Right atrium auricular region (tissue), 2 donors: ENCODE results near the gene FBXO31. TPM values are rescaled to one million over a fixed set of nuclear protein-coding genes. Genes with fewer than 3 reads are reported as not detected.

Experiments
- DNase-seq: peaks from one replicate; pipeline ENCODE4 v3.0.0-alpha.2; 2019; ENCODE audit warnings: low spot score
- H3K27ac ChIP-seq, 2 donors: fragments of 200-600 bp; sonication (generic); 1 replicate in 1 of 2; 2 replicates in 1 of 2; pipeline ENCODE4 v1.5.1; 2016 to 2019
- H3K27me3 ChIP-seq, 2 donors: fragments of 200-600 bp; sonication (generic); one replicate each; pipeline versions ENCODE4 v1.5.1 to v1.6.0; 2017 to 2019
- H3K36me3 ChIP-seq: fragments of 200-600 bp; sonication (generic); one replicate; pipeline ENCODE4 v1.5.1; 2016
- H3K4me1 ChIP-seq, 2 donors: fragments of 200-600 bp; sonication (generic); one replicate each; pipeline versions ENCODE4 v1.5.1 to v1.6.0; 2017 to 2019
- H3K4me3 ChIP-seq, 2 donors: fragments of 200-600 bp; sonication (generic); 1 replicate in 1 of 2; 2 replicates in 1 of 2; pipeline ENCODE4 v1.5.1; 2017 to 2019; ENCODE audit warnings: mild to moderate bottlenecking in 1 of 2, moderate library complexity in 1 of 2
- H3K9me3 ChIP-seq, 2 donors: fragments of 200-600 bp; sonication (generic); one replicate each; pipeline ENCODE4 v1.5.1; 2019
- total RNA-seq, 2 donors: library from RNA; depleted of rRNA; stranded (reverse); fragments of >200 nt; gene quantifications; one replicate each; pipeline ENCODE4 v1.1.0, GENCODE V29; 2016
- TF ChIP-seq, protein P1 (sequence below), 2 donors: fragments of 200-600 bp; sonication (generic); IDR thresholded peaks; one replicate each; pipeline ENCODE4 v1.5.1; 2019; ENCODE audit warnings: antibody characterized with exemption in 2 of 2

The FBXO31 gene
- total RNA-seq, 2 donors from 2014 or later = 39.3 to 53.1 TPM

- H3K4me3 ChIP-seq = no peak overlapping the region
- H3K9me3 ChIP-seq = no peaks in the 10 kb centered on the region
- no peaks in the 10 kb centered on the region for H3K27me3 ChIP-seq
- peaks cover 46% of the 10 kb centered on the region for H3K36me3 ChIP-seq
- TF ChIP-seq, protein P1, sequence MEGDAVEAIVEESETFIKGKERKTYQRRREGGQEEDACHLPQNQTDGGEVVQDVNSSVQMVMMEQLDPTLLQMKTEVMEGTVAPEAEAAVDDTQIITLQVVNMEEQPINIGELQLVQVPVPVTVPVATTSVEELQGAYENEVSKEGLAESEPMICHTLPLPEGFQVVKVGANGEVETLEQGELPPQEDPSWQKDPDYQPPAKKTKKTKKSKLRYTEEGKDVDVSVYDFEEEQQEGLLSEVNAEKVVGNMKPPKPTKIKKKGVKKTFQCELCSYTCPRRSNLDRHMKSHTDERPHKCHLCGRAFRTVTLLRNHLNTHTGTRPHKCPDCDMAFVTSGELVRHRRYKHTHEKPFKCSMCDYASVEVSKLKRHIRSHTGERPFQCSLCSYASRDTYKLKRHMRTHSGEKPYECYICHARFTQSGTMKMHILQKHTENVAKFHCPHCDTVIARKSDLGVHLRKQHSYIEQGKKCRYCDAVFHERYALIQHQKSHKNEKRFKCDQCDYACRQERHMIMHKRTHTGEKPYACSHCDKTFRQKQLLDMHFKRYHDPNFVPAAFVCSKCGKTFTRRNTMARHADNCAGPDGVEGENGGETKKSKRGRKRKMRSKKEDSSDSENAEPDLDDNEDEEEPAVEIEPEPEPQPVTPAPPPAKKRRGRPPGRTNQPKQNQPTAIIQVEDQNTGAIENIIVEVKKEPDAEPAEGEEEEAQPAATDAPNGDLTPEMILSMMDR (IDR thresholded peaks at IDR 0.05) = no peak
- H3K27ac ChIP-seq = no peak overlapping the region
- no peaks in the 10 kb centered on the region for H3K4me1 ChIP-seq
- no peak for DNase-seq
Observed at GRCh38 chr16:87424266-87424665, 40.7 kb upstream of the FBXO31 start.

DNA sequence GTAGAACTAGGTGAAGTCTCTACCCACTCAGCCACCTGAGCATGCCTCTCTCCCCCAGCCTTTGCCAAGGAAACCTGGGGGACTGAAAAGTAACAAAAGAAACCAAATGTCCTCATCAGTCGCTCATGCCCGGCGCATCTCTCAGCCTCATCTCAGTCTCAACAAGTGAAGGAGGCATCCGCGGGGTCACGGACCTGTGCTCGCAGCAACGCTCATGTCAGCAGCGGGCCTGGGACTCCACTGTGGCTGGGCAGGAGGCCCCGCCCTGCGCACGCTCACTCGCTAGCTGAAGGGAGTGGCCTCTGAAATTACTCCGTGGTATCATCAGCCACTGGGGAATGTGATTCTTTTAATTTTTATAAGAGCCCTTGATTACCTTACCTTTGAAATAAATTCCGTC lies 39.9 kb upstream of the FBXO31 start:
- TF ChIP-seq, protein P1 (IDR thresholded peaks at IDR 0.05) = no peak
- Histone ChIP-seq H3K4me1 (no peaks in the 10 kb centered on the region), H3K36me3 (peaks cover 47% of the 10 kb centered on the region)

GRCh38 chr16:87422106-87422505 lies 38.5 kb upstream of the FBXO31 start:
- Histone ChIP-seq H3K9me3 (no peaks in the 10 kb centered on the region), H3K27ac (no peak overlapping the region), H3K4me1 (no peaks in the 10 kb centered on the region), H3K4me3 (no peak overlapping the region), H3K36me3 (peaks cover 60% of the 10 kb centered on the region), H3K27me3 (no peaks in the 10 kb centered on the region)
- no peak for DNase-seq
- TF ChIP-seq, protein P1 (IDR thresholded peaks at IDR 0.05) = no peak

More for the DNA sequence above, 39.9 kb upstream of the FBXO31 start:
- Histone ChIP-seq H3K9me3 (no peaks in the 10 kb centered on the region), H3K27me3 (no peaks in the 10 kb centered on the region), H3K27ac (no peak overlapping the region), H3K4me3 (no peak overlapping the region)
- DNase-seq = no peak

GRCh38 chr16:87421003-87421912 lies 37.7 kb upstream of the FBXO31 start:
- peaks cover 67% of the 10 kb centered on the region for H3K36me3 ChIP-seq
- H3K4me3 ChIP-seq = no peak overlapping the region
- TF ChIP-seq, protein P1 (IDR thresholded peaks at IDR 0.05) = no peak
- no peaks in the 10 kb centered on the region for H3K4me1 ChIP-seq
- DNase-seq = no peak
- H3K9me3 ChIP-seq = no peaks in the 10 kb centered on the region
- H3K27me3 ChIP-seq = no peaks in the 10 kb centered on the region
- no peak overlapping the region for H3K27ac ChIP-seq

- H3K9me3 ChIP-seq = no peaks in the 10 kb centered on the region
- no peaks in the 10 kb centered on the region for H3K27me3 ChIP-seq
- no peak overlapping the region for H3K4me3 ChIP-seq
- no peak for DNase-seq
- H3K4me1 ChIP-seq = no peaks in the 10 kb centered on the region
- no peak overlapping the region for H3K27ac ChIP-seq
- TF ChIP-seq, protein P1 (IDR thresholded peaks at IDR 0.05) = no peak
- peaks cover 76% of the 10 kb centered on the region for H3K36me3 ChIP-seq
Observed at GRCh38 chr16:87420026-87421002, 36.7 kb upstream of the FBXO31 start.
